K562 (cell line): ENCODE measurements around the gene MGRN1. TPM values are rescaled to one million over a fixed set of nuclear protein-coding genes. Genes with fewer than 3 reads are reported as not detected.

ENCODE experiments used
- ATAC-seq: fragments of 200-7000 bp; cut with Tn5 transposase; 3 replicates; pipeline ENCODE4 v1.9.1; 2020; ENCODE audit warnings: moderate library complexity
- BruUV-seq: library from RNA; stranded (reverse); fragments of 400-500 nt; replicated peaks from 2 replicates; lab custom pipeline; 2021; lab: Mats Ljungman, UMichigan
- CTCF ChIA-PET: fragments of 300-600 bp; formaldehyde crosslinking; extraction: SDS; loops from one replicate; lab custom pipeline; 2021; ENCODE audit warnings: low intra/inter-chr PET ratio; lab: Yijun Ruan, JAX
- POLR2A ChIA-PET: fragments of 300-600, 350-650 bp; sonication (Branson Sonifier 250); formaldehyde crosslinking; extraction: SDS; loops from one replicate; lab custom pipeline; 2021; ENCODE audit warnings: antibody characterized with exemption, inconsistent platforms; lab: Yijun Ruan, JAX
- DNase-seq, 4 experiments: peaks; one replicate each; pipeline versions ENCODE4 v3.0.0 to v3.0.0-alpha.2; 2011 to 2018; ENCODE audit warnings: low spot score in 3 of 4, mixed read lengths in 3 of 4; ENCODE audit errors: extremely low read depth in 1 of 4
- FAIRE-seq: peaks from 2 replicates; lab custom pipeline; 2011; peaks lifted over from hg19 to GRCh38; lab: Jason Lieb, UNC
- H2AFZ ChIP-seq: 2 replicates; pipeline ENCODE4 v1.6.0; 2011; ENCODE audit warnings: low read depth, low read length, control low read depth, inconsistent platforms
- H3K27ac ChIP-seq: fragments of 200-600 bp; 3 replicates; pipeline ENCODE4 v1.8.0; 2011; ENCODE audit warnings: low read depth, mild to moderate bottlenecking, control low read depth, inconsistent platforms, low read length, moderate library complexity, mixed read lengths; ENCODE audit errors: extremely low read depth
- H3K27me3 ChIP-seq, 2 experiments: fragments of 300-600 bp in 1 of 2; 2 replicates in 1 of 2; 3 replicates in 1 of 2; pipeline versions ENCODE4 v1.6.0 to v1.8.0; 2011; ENCODE audit warnings: inconsistent platforms in 2 of 2, low read length in 2 of 2, mild to moderate bottlenecking in 1 of 2, mixed read lengths in 1 of 2, moderate library complexity in 1 of 2; ENCODE audit not compliant: control insufficient read depth in 2 of 2, insufficient read depth in 2 of 2
- H3K36me3 ChIP-seq: fragments of 300-600 bp; 3 replicates; pipeline ENCODE4 v1.8.0; 2011; ENCODE audit warnings: mild to moderate bottlenecking, low read length, inconsistent platforms; ENCODE audit not compliant: control insufficient read depth, insufficient read depth
- H3K4me1 ChIP-seq, 2 experiments: fragments of 200-600 bp in 1 of 2; replicated peaks in 1 of 2; 2 replicates in 1 of 2; 3 replicates in 1 of 2; pipeline versions ENCODE4 v1.5.1 to v1.8.0; 2011; ENCODE audit warnings: inconsistent platforms in 2 of 2, low read length in 2 of 2, mild to moderate bottlenecking in 1 of 2, mixed read lengths in 1 of 2, moderate library complexity in 1 of 2; ENCODE audit not compliant: control insufficient read depth in 2 of 2, insufficient read depth in 2 of 2
- H3K4me2 ChIP-seq: 2 replicates; pipeline ENCODE4 v1.6.1; 2011; ENCODE audit warnings: low read length, control low read depth, inconsistent platforms, mixed read lengths; ENCODE audit not compliant: insufficient read depth
- H3K4me3 ChIP-seq: fragments of 200-600 bp; sonication (generic), shearing (Covaris generic); 2 replicates; pipeline ENCODE4 v1.5.1; 2016; ENCODE audit warnings: control low read depth, inconsistent platforms
- H3K79me2 ChIP-seq: fragments of 200-600 bp; 3 replicates; pipeline ENCODE4 v1.8.0; 2011; ENCODE audit warnings: low read length, inconsistent platforms; ENCODE audit not compliant: control insufficient read depth, insufficient read depth
- H3K9ac ChIP-seq, 2 experiments: 2 replicates each; pipeline versions ENCODE4 v1.6.0 to v1.6.1; 2011; ENCODE audit warnings: low read depth in 2 of 2, low read length in 2 of 2, control low read depth in 1 of 2, inconsistent platforms in 1 of 2, mild to moderate bottlenecking in 1 of 2, mixed read lengths in 1 of 2; ENCODE audit not compliant: insufficient read depth in 1 of 2
- H3K9me1 ChIP-seq: one replicate; pipeline ENCODE4 v1.6.0; 2011; ENCODE audit warnings: inconsistent platforms, mild to moderate bottlenecking, low read length, moderate library complexity; ENCODE audit not compliant: control insufficient read depth, insufficient read depth
- H3K9me3 ChIP-seq: replicated peaks from 2 replicates; pipeline ENCODE4 v1.5.1; 2011; ENCODE audit warnings: low read depth, low read length, inconsistent platforms; ENCODE audit not compliant: control insufficient read depth, insufficient read depth
- H4K20me1 ChIP-seq: replicated peaks from 2 replicates; pipeline ENCODE4 v1.6.1; 2011; ENCODE audit warnings: low read length, inconsistent platforms, mixed read lengths; ENCODE audit not compliant: control insufficient read depth, insufficient read depth
- MEF2D ChIP-seq: conservative IDR thresholded peaks from 2 replicates; pipeline ENCODE4 v1.6.1; 2016; ENCODE audit warnings: low read depth, missing genetic modification characterization, missing compliant biosample characterization
- SFPQ ChIP-seq: fragments of 200-400 bp; formaldehyde crosslinking; IDR thresholded peaks from 2 replicates; pipeline ENCODE4 v1.6.1; 2017; ENCODE audit warnings: mild to moderate bottlenecking, low read depth, low read length, moderate library complexity
- XRCC5 ChIP-seq: fragments of 200-400 bp; formaldehyde crosslinking; IDR thresholded peaks from 2 replicates; pipeline ENCODE4 v1.6.1; 2017; ENCODE audit warnings: low read depth, mild to moderate bottlenecking, low read length
- WGBS: fragments of 100-300 bp; shearing (Covaris generic); methylation state at CpG from one replicate; pipeline ENCODE4 v1.1.6; 2016; ENCODE audit warnings: low coverage, mixed read lengths; ENCODE audit not compliant: insufficient coverage; ENCODE audit errors: missing lambda C conversion rate; 5-methylcytosine and 5-hydroxymethylcytosine counted together
- in situ Hi-C: fragments of 300-500 bp; cut with MboI; formaldehyde crosslinking; loops from 4 replicates; pipeline ENCODE4 v1.15.0; 2018; ENCODE audit warnings: inconsistent platforms, mixed read lengths
- intact Hi-C: fragments of 100-400 bp; cut with micrococcal nuclease; formaldehyde crosslinking; loops from 2 replicates; pipeline ENCODE4 v1.14.2; 2022
- polyA plus RNA-seq, 8 experiments: library from polyadenylated mRNA; depleted of rRNA in 4 of 8; stranded (reverse) in 5 of 8; unstranded in 3 of 8; fragments of >200 nt; fragmentation: Nextera tagmentation in 2 of 8; fragmentation: Illumina TruSeq in 1 of 8; extraction: Ambion mirVana in 2 of 8; extraction: Trizol in 1 of 8; gene quantifications; 2 replicates each; pipeline versions ENCODE4 v1.2.1 to v1.2.3, GENCODE V29; 2011 to 2014; ENCODE audit warnings: inconsistent platforms in 1 of 8, missing spikeins in 1 of 8
- total RNA-seq, 7 experiments: library from RNA; depleted of rRNA in 6 of 7; stranded (reverse); fragments of >200 nt in 6 of 7; fragmentation: Illumina TruSeq in 2 of 7; extraction: Trizol in 2 of 7; gene quantifications; 2 replicates each; pipeline versions ENCODE4 v1.2.1 to v1.2.3, GENCODE V29; 2011 to 2021; ENCODE audit warnings: low replicate concordance in 1 of 7
- TF ChIP-seq, protein P1 (sequence below), 2 experiments: fragments of 450-650 bp in 1 of 2; IDR thresholded peaks; 2 replicates each; pipeline ENCODE4 v1.6.1; 2011 to 2017; ENCODE audit warnings: low read depth in 2 of 2, antibody characterized with exemption in 1 of 2, borderline replicate concordance in 1 of 2, low read length in 1 of 2, mild to moderate bottlenecking in 1 of 2, mixed read lengths in 1 of 2; ENCODE audit not compliant: control insufficient read depth in 1 of 2

Gene MGRN1
- total and polyA plus RNA-seq, 9 of the 15 experiments (the other 6 are each of a cell fraction or from before 2014, with no cell fraction given), result 0.15 to 37.9 (median 6.0) TPM

- intact Hi-C loops (loop anchor here (2.0 kb wide), 1 partner anchor 65 kb away; no protein-coding TSS in a partner anchor), in situ Hi-C loops (no loop called here)
- no peak overlapping the region for H3K4me2 ChIP-seq
- H3K9me1 ChIP-seq, result no peaks in the 10 kb centered on the region
- H3K79me2 ChIP-seq, result no peaks in the 10 kb centered on the region
- H3K36me3 ChIP-seq, result no peaks in the 10 kb centered on the region
- DNase-seq (no peak), ATAC-seq (no peak)
- 2% methylated on average over 3 of the region's 4 CpGs for WGBS
- peaks cover 7% of the 10 kb centered on the region for H3K9me3 ChIP-seq
- H3K9ac ChIP-seq, result no peak overlapping the region
- 0 out of 2 replicates have a peak, but pooled peaks cover 4% of the 10 kb centered on the region for H4K20me1 ChIP-seq
- peaks cover 20 to 56% of the 10 kb centered on the region in 2 experiments; a peak in 4 of 5 replicates for H3K27me3 ChIP-seq
- no peak overlapping the region for H3K4me3 ChIP-seq
- POLR2A ChIA-PET, result no interaction called here
- H3K27ac ChIP-seq, result no peak overlapping the region
- TF ChIP-seq, protein P1, sequence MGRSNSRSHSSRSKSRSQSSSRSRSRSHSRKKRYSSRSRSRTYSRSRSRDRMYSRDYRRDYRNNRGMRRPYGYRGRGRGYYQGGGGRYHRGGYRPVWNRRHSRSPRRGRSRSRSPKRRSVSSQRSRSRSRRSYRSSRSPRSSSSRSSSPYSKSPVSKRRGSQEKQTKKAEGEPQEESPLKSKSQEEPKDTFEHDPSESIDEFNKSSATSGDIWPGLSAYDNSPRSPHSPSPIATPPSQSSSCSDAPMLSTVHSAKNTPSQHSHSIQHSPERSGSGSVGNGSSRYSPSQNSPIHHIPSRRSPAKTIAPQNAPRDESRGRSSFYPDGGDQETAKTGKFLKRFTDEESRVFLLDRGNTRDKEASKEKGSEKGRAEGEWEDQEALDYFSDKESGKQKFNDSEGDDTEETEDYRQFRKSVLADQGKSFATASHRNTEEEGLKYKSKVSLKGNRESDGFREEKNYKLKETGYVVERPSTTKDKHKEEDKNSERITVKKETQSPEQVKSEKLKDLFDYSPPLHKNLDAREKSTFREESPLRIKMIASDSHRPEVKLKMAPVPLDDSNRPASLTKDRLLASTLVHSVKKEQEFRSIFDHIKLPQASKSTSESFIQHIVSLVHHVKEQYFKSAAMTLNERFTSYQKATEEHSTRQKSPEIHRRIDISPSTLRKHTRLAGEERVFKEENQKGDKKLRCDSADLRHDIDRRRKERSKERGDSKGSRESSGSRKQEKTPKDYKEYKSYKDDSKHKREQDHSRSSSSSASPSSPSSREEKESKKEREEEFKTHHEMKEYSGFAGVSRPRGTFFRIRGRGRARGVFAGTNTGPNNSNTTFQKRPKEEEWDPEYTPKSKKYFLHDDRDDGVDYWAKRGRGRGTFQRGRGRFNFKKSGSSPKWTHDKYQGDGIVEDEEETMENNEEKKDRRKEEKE (IDR thresholded peaks at IDR 0.05; ENCODE audit: borderline replicate concordance in 1 of 2, control insufficient read depth in 1 of 2, low read depth in 2 of 2, low read length in 1 of 2), result no peak
- no peak for TF ChIP-seq SFPQ
- TF ChIP-seq MEF2D (tag), result no peak
- TF ChIP-seq XRCC5, result no peak
- TF ChIP-seq, all 486 proteins: peak for 0
- FAIRE-seq, result no peak
- peaks cover 0 to 10% of the 10 kb centered on the region in 2 experiments; a peak in 1 of 5 replicates for H3K4me1 ChIP-seq
- no TSS peak for BruUV-seq
- CTCF ChIA-PET, result no interaction called here
- H2AFZ ChIP-seq, result no peak overlapping the region
Measured at GRCh38 chr16:4583906-4584305, 40.7 kb upstream of the MGRN1 start.
